ENCODE results near the gene SFSWAP.

Gene SFSWAP

DNA sequence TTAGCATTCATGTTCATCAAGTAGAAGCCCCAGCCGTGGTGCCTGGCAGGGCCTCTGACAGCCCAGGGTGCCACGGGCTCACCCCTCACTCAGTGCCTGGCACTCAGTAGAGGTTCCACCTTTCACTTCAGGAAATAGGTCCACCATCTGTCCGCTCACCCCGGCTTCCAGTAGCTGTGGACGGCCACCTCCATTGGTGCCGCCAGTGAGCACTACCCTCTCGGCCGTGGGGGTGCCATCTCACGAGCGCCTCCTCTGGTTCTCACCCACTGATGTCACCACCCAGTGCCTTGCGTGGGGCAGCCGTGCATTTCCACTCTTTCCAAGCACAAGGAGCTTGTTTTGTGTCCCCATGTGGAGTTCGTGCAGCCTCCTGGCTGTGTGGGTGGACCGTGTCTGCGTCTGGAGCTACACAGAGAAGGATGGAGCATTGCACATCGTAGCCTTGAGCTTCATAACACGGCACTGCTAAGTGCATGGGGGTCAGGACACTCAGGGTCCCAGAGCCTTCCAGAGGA is 76.3 kb downstream of the SFSWAP start:
- no peak for DNase-seq (ENCODE audit: low read depth)
- H3K4me3 ChIP-seq (ENCODE audit: low read length), result no peak overlapping the region
- TF ChIP-seq, protein P1, sequence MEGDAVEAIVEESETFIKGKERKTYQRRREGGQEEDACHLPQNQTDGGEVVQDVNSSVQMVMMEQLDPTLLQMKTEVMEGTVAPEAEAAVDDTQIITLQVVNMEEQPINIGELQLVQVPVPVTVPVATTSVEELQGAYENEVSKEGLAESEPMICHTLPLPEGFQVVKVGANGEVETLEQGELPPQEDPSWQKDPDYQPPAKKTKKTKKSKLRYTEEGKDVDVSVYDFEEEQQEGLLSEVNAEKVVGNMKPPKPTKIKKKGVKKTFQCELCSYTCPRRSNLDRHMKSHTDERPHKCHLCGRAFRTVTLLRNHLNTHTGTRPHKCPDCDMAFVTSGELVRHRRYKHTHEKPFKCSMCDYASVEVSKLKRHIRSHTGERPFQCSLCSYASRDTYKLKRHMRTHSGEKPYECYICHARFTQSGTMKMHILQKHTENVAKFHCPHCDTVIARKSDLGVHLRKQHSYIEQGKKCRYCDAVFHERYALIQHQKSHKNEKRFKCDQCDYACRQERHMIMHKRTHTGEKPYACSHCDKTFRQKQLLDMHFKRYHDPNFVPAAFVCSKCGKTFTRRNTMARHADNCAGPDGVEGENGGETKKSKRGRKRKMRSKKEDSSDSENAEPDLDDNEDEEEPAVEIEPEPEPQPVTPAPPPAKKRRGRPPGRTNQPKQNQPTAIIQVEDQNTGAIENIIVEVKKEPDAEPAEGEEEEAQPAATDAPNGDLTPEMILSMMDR (conservative IDR thresholded peaks at IDR 0.05; ENCODE audit: low read length), result no peak

DNA sequence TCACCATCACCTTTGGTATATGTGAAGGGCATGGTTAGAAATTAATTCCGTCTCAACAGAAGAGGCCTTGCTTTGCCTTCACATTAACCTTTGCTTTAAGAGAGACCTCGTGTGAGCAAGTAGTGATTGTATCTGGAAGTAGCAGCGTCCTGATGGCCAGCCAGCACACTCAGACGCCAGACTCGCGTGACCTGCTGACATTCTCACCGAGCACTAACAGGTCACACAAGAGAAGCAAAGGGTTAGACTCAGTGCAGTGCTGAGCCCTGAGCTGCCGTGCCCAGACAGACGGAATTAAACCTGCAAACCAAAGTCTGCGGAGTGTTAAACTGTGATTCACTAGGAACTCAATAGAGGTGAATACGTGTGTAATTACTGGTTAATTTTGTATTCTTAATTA is 77.2 kb downstream of the SFSWAP start:
- TF ChIP-seq, protein P1 (conservative IDR thresholded peaks at IDR 0.05; ENCODE audit: low read length), result no peak

DNA sequence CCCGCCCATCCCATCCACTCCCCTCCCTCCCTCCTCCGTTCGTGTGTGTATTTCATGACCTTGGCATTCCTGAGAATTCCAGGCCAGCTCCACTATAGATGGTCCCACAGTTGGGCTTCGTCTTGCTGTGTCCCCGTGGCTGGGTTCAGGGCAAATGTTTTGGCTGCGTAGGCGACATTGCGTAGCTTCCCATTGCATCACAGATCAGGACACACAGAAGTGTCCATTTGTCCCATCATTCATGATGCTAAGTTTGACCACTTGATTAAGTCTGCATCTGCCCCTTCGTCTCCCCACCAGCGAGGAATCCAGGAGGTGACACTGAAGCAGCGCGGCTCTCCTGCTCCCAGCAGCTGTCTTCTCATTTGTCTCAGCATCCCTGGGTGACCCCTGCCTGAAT is 78.7 kb downstream of the SFSWAP start:
- H3K4me3 ChIP-seq (ENCODE audit: low read length), result no peak overlapping the region
- TF ChIP-seq, protein P1 (conservative IDR thresholded peaks at IDR 0.05; ENCODE audit: low read length), result no peak
- DNase-seq (ENCODE audit: low read depth), result no peak

More for the DNA sequence above, 77.2 kb downstream of the SFSWAP start:
- DNase-seq (ENCODE audit: low read depth), result no peak
- no peak overlapping the region for H3K4me3 ChIP-seq (ENCODE audit: low read length)

DNA sequence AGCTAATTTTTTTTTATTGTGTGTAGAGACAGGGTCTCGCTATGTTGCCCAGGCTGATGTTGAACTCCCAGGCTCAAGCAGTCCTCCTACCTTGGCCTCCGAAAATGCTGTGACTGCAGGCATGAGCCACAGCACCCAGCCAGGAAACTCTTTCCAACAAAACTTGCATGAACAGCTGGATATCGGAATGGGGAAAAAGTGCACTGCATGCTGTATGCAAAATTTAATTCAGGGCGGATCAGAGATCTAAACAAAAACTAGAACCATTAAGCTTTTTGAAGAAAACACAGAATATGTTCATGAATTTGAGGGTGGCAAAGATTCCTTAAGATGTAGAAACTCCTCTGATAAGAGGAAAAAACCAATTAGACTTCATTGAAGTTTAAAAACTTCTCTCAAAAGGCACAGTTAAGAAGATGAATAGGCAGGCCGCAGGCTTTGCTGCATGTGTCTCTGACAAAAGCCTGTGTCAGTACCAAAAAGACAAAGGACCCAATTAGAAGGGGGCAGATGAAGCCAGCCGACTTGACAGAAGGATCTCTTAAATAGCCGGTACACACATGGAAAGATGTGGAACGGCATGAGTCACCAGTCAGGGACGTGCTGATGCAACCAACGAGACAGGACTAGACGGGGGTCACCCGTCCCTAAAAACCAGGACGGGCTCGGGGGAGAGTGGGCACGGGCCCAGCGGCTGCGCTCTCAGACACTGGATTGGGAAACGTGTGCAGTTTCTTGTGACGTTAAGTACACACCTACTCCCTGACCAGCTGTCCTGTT is 82.5 kb downstream of the SFSWAP start:
- H3K4me3 ChIP-seq (ENCODE audit: low read length), result no peak overlapping the region
- TF ChIP-seq, protein P1 (conservative IDR thresholded peaks at IDR 0.05; ENCODE audit: low read length), result no peak
- DNase-seq (ENCODE audit: low read depth), result peak; percentile 59

DNA sequence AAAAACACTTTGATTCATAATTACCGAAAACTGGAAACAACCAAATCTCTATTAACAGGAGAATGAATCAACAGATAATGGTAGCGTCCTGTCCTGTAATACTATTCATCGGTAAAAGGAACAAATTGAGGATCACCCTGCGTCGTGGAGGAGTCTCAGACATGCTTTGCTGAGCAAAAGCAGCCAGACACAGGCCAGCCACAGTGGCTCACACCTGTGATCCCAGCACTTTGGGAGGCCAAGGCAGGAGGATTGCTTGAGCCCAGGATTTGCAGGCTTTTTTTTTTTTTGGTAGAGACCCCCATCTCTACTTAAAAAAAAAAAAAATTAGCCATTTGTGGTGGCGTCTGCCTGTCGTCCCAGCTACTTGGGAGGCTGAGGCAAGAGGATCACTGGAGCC is 83.2 kb downstream of the SFSWAP start:
- no peak for DNase-seq (ENCODE audit: low read depth)
- TF ChIP-seq, protein P1 (conservative IDR thresholded peaks at IDR 0.05; ENCODE audit: low read length), result no peak
- H3K4me3 ChIP-seq (ENCODE audit: low read length), result no peak overlapping the region

DNA sequence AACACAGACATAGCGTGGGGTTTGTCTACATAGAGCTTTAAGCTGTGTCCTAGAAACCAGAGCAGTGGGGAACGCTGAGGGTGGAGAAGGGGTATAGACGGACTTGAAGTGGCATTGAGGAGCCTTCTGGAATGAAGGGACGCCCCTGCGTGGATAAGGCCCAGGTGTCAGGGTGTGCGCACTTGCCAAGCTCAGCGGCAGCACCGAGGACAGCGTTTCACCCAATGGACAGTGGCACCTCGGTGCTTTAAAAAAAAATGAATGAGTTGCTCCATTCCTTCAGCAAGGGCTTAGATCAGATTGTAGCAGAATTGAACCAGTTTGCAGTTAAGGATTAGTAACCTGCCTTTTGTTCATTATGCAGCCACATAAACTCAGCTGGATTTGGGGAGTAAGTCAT is 83.7 kb downstream of the SFSWAP start:
- no peak for DNase-seq (ENCODE audit: low read depth)
- TF ChIP-seq, protein P1 (conservative IDR thresholded peaks at IDR 0.05; ENCODE audit: low read length), result no peak
- no peak overlapping the region for H3K4me3 ChIP-seq (ENCODE audit: low read length)

DNA sequence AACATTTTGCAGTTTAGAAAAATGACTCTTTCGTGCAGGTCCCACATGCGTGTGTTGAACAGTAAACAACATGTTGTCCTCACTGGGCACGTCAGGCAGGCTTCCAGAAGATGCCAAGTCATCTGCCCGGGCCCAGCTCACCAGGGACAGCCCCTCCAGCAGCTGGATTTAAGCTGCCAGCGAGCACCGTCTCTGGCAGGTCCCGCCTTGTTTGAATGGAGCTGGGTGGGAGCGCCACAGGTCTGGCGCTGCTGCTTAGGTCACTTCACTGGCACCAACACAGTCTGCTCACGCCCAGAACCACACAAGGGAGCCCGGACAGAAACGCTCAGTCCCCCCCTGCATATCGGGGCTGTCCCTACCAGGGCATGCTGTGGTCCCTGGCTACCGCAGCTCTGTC is 84.2 kb downstream of the SFSWAP start:
- no peak overlapping the region for H3K4me3 ChIP-seq (ENCODE audit: low read length)
- TF ChIP-seq, protein P1 (conservative IDR thresholded peaks at IDR 0.05; ENCODE audit: low read length), result no peak
- no peak for DNase-seq (ENCODE audit: low read depth)
